Measurements from ENCODE around the gene KIAA0825.

- TF ChIP-seq RFX5 (IDR thresholded peaks at IDR 0.05; ENCODE audit: low read length) = no peak
- no peak for TF ChIP-seq MXI1 (IDR thresholded peaks at IDR 0.05; ENCODE audit: low read depth, low read length)
- TF ChIP-seq, protein P1, sequence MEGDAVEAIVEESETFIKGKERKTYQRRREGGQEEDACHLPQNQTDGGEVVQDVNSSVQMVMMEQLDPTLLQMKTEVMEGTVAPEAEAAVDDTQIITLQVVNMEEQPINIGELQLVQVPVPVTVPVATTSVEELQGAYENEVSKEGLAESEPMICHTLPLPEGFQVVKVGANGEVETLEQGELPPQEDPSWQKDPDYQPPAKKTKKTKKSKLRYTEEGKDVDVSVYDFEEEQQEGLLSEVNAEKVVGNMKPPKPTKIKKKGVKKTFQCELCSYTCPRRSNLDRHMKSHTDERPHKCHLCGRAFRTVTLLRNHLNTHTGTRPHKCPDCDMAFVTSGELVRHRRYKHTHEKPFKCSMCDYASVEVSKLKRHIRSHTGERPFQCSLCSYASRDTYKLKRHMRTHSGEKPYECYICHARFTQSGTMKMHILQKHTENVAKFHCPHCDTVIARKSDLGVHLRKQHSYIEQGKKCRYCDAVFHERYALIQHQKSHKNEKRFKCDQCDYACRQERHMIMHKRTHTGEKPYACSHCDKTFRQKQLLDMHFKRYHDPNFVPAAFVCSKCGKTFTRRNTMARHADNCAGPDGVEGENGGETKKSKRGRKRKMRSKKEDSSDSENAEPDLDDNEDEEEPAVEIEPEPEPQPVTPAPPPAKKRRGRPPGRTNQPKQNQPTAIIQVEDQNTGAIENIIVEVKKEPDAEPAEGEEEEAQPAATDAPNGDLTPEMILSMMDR (IDR thresholded peaks at IDR 0.05) = no peak
- TF ChIP-seq REST (IDR thresholded peaks at IDR 0.05; ENCODE audit: low read depth, low read length) = no peak
- TF ChIP-seq POLR2AphosphoS5 (IDR thresholded peaks at IDR 0.05; ENCODE audit: low read depth, low read length) = no peak
- TF ChIP-seq NRF1 (IDR thresholded peaks at IDR 0.05; ENCODE audit: low read depth, low read length) = no peak
- TF ChIP-seq SIN3A (IDR thresholded peaks at IDR 0.05; ENCODE audit: borderline replicate concordance, low read depth, low read length) = no peak
Measured at GRCh38 chr5:94658272-94658671, 39.9 kb upstream of the KIAA0825 start.
